Thoracic aorta endothelial cell (primary cell): ENCODE measurements around the gene FBN3. TPM values are rescaled to one million over a fixed set of nuclear protein-coding genes. Genes with fewer than 3 reads are reported as not detected.

ENCODE experiments used
- total RNA-seq: library from RNA; depleted of rRNA; stranded (reverse); fragments of >200 nt; gene quantifications from 2 replicates; pipeline ENCODE4 v1.2.3, GENCODE V29; 2012

The FBN3 gene
- total RNA-seq: not detected in 2 replicates

DNA sequence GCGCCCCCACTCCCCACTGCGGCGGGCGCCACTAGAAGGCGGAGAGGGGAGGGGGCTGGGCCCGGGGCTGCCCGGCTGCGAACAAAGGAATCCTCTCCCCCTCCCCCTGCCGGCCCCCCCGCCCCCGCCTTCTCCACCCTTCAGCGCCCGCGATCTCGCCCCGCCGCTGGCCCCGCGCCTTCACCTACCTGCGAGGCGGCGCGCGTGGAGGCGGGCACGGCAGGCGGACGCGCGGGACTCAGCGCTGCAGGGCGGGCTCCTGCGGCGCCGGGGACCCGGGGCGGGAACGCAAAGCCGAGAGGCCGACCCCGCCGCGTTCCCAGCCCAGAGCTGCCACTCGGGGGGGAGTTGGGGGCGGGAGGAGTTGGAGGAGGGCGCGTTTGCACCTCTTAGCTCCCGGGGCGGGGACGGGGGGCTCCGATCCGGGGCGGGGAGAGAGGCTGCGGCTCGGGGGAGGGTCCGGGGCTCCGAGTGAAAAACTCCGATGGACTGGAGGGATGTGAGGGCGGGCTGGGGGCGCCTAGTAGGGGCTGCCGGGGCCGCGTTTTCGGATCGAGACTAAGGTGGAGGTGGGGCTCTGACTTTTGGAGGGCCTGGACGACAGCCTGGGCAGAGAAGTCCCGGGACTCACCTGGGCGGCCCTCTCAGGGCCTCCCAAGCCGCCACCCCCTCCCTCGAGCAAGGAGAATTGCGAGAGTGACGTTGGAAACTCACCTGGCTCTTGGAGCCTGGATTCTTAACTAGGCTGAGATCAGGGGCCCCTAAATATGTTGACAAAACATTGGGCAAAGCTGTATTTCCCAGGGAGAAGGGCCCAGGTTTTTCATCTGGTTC, at the start of gene FBN3:
Gene FBN3, minus strand, starts transcription at position 332 of the 834 bp plus-strand sequence. CDS start 2,112 bp downstream, outside the sequence.

DNA sequence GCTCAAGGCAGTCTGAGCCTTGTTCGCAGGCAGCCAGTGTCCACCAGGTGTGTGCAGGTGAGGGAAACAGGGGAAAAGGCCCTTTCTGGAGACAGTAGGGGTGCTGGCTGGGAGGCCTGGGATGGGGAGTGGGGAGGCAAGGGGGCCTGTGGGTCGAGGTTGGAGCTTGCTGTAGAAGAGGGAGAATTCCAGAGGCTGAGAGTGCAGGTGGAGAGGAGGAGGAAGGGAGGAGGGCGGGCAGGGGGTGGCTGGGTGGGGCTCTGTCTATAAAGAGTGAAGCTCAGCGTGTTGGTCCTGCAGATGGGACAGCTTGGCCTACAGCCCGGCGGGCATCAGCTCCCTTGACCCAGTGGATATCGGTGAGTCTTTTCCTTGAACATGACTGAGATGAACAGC, 96.9 kb downstream of the FBN3 start, which contains the start of gene CCL25:
Gene CCL25, plus strand, starts transcription at position 297 of the 396 bp plus-strand sequence. CDS start 290 bp downstream, outside the sequence.

Other genes starting within 250 kb of the FBN3 start
- 8.6 and 11.7 TPM in 2 replicates for gene MAP2K7, start 245.7 kb downstream of the FBN3 start, total RNA-seq
- gene TGFBR3L, start 234.8 kb downstream of the FBN3 start, total RNA-seq: 0.43 and 0.93 TPM in 2 replicates
- 19.5 and 25.6 TPM in 2 replicates for gene SNAPC2, start 229.3 kb downstream of the FBN3 start, total RNA-seq
- 6.0 and 11.0 TPM in 2 replicates for gene CTXN1, start 223.5 kb downstream of the FBN3 start, total RNA-seq
- 51.7 and 52.0 TPM in 2 replicates for gene TIMM44, start 205.9 kb downstream of the FBN3 start, total RNA-seq
- gene ELAVL1, start 144.0 kb downstream of the FBN3 start, total RNA-seq: 48.4 and 69.4 TPM in 2 replicates
- not detected in 2 replicates for gene CCL25, start 96.8 kb downstream of the FBN3 start, total RNA-seq
- gene CERS4, start 59.8 kb upstream of the FBN3 start, total RNA-seq: 2.0 and 2.4 TPM in 2 replicates
- gene CD320, start 158.8 kb upstream of the FBN3 start, total RNA-seq: 60.9 and 77.8 TPM in 2 replicates
- 16.8 and 34.0 TPM in 2 replicates for gene NDUFA7, start 171.8 kb upstream of the FBN3 start, total RNA-seq
- 149 and 150 TPM in 2 replicates for gene RPS28, start 171.9 kb upstream of the FBN3 start, total RNA-seq
- 9.3 and 16.1 TPM in 2 replicates for gene KANK3, start 193.7 kb upstream of the FBN3 start, total RNA-seq
- gene ANGPTL4, start 214.6 kb upstream of the FBN3 start, total RNA-seq: 9.5 and 27.8 TPM in 2 replicates
- gene RAB11B, start 240.8 kb upstream of the FBN3 start, total RNA-seq: 21.7 and 24.6 TPM in 2 replicates